OCI-LY3 (cell line): ENCODE results near the gene FES.

Experiments
- H2AFZ ChIP-seq: fragments of 200-600, 300-600 bp; shearing (Covaris generic); 2 replicates; pipeline ENCODE4 v1.6.0; 2014; ENCODE audit warnings: antibody characterized with exemption, low read depth, low read length
- H3K27ac ChIP-seq: fragments of 200-600, 300-600 bp; sonication (generic); 2 replicates; pipeline ENCODE4 v1.5.1; 2014; ENCODE audit warnings: mild to moderate bottlenecking, low read length, moderate library complexity, mixed read lengths
- H3K27me3 ChIP-seq: fragments of 200-600, 300-600 bp; sonication (generic); 2 replicates; pipeline ENCODE4 v1.6.1; 2014; ENCODE audit warnings: low read depth, low read length, mixed read lengths
- H3K36me3 ChIP-seq: fragments of 200-600, 300-600 bp; sonication (generic); replicated peaks from 2 replicates; pipeline ENCODE3; 2014; ENCODE audit warnings: low read depth, low read length, mixed read lengths
- H3K4me1 ChIP-seq: fragments of 300-600, 200-600 bp; sonication (generic); 2 replicates; pipeline ENCODE4 v1.6.1; 2014; ENCODE audit warnings: low read length, mixed read lengths
- H3K4me2 ChIP-seq: fragments of 200-600, 300-600 bp; sonication (generic); 2 replicates; pipeline ENCODE4 v1.6.1; 2014; ENCODE audit warnings: low read length, mixed read lengths
- H3K4me3 ChIP-seq: fragments of 300-600, 200-600 bp; sonication (generic); 2 replicates; pipeline ENCODE4 v1.5.1; 2014; ENCODE audit warnings: antibody characterized with exemption, mild to moderate bottlenecking, low read length, moderate library complexity
- H3K79me2 ChIP-seq: fragments of 300-600, 200-600 bp; shearing (Covaris generic); 2 replicates; pipeline ENCODE4 v1.6.1; 2014; ENCODE audit warnings: mild to moderate bottlenecking, low read length, mixed read lengths
- H3K9ac ChIP-seq: fragments of 300-600, 200-600 bp; shearing (Covaris generic); 2 replicates; pipeline ENCODE4 v1.6.0; 2014; ENCODE audit warnings: mild to moderate bottlenecking, low read length, moderate library complexity
- H3K9me3 ChIP-seq: fragments of 200-600, 300-600 bp; shearing (Covaris generic); 2 replicates; pipeline ENCODE4 v1.6.1; 2014; ENCODE audit warnings: low read length, mixed read lengths; ENCODE audit not compliant: insufficient read depth
- H4K20me1 ChIP-seq: fragments of 200-600, 300-600 bp; sonication (generic); 2 replicates; pipeline ENCODE4 v1.6.1; 2016; ENCODE audit warnings: low read length, mixed read lengths; ENCODE audit not compliant: insufficient read depth
- EZH2phosphoT487 ChIP-seq: fragments of 200-600 bp; shearing (Covaris generic); IDR thresholded peaks from 2 replicates; pipeline ENCODE4 v1.6.1; 2018; ENCODE audit warnings: antibody characterized with exemption, mixed run types, low read depth
- TF ChIP-seq, protein P1 (sequence below): fragments of 200-600, 300-600 bp; sonication (generic); IDR thresholded peaks from 2 replicates; pipeline ENCODE4 v1.5.1; 2014; ENCODE audit warnings: antibody characterized with exemption, low read length, low read depth

The FES gene

DNA sequence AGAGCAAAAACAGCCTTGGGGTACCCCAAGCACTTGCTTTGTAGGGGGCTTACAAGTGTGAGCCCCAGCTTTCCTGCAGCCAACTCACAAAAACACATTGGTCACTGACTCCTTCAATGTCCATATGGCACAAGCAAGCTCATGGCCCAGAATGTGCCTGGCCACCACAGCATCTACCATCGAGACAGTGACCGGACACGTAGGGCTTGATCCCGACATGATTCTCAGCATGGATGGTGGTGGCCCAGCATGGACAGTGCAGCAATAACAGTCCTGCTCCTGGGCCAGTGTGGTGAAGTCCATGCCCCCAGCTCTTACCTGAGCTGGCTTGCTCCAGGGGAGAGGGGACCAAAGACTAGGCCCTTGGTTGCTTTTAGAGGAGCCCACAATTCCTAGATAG lies 56.7 kb downstream of the FES start:
- H3K79me2 ChIP-seq: peaks cover 3% of the 10 kb centered on the region
- H3K27me3 ChIP-seq: no peaks in the 10 kb centered on the region
- H3K27ac ChIP-seq: no peak overlapping the region
- no peak overlapping the region for H3K4me2 ChIP-seq
- H4K20me1 ChIP-seq: peaks cover 3% of the 10 kb centered on the region; the same call in 1 of the 2 replicates
- no peak overlapping the region for H3K9ac ChIP-seq
- TF ChIP-seq, protein P1, sequence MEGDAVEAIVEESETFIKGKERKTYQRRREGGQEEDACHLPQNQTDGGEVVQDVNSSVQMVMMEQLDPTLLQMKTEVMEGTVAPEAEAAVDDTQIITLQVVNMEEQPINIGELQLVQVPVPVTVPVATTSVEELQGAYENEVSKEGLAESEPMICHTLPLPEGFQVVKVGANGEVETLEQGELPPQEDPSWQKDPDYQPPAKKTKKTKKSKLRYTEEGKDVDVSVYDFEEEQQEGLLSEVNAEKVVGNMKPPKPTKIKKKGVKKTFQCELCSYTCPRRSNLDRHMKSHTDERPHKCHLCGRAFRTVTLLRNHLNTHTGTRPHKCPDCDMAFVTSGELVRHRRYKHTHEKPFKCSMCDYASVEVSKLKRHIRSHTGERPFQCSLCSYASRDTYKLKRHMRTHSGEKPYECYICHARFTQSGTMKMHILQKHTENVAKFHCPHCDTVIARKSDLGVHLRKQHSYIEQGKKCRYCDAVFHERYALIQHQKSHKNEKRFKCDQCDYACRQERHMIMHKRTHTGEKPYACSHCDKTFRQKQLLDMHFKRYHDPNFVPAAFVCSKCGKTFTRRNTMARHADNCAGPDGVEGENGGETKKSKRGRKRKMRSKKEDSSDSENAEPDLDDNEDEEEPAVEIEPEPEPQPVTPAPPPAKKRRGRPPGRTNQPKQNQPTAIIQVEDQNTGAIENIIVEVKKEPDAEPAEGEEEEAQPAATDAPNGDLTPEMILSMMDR: no peak
- TF ChIP-seq EZH2phosphoT487: no peak
- no peak overlapping the region for H3K4me3 ChIP-seq
- H2AFZ ChIP-seq: no peak overlapping the region
- peaks cover 51% of the 10 kb centered on the region for H3K36me3 ChIP-seq
- H3K9me3 ChIP-seq: no peaks in the 10 kb centered on the region
- peaks cover 3% of the 10 kb centered on the region for H3K4me1 ChIP-seq

DNA sequence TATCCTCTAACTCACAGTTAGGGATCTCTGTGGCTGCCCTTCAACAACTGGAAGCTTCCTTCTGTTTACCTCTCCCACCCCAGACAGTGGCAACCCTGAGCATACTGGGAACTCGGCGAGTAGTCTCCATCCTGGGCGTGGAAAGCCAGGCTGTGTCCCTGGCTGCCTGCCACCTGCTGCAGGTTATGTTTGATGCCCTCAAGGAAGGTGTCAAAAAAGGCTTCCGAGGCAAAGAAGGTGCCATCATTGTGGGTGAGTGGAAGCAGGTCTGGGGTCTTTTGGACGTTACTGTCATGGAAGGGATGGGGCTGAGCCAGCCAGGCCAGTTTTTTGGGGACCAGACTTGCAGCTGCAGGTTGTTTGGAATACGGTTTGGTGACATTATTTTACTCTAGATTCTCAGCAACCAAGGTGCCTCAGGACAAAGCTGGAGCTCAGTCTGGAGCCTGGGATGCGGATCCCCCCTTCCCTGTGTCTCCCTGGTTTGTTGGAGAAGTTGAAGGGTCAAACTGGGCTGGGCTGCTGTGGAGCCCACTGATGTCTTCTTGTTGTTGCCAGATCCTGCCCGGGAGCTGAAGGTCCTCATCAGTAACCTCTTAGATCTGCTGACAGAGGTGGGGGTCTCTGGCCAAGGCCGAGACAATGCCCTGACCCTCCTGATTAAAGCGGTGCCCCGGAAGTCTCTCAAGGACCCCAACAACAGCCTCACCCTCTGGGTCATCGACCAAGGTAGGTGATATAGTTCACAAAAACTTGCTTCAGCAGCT lies 58.2 kb downstream of the FES start:
- Histone ChIP-seq H3K4me2 (no peak overlapping the region), H3K27me3 (no peaks in the 10 kb centered on the region), H3K4me1 (no peaks in the 10 kb centered on the region), H4K20me1 (no peaks in the 10 kb centered on the region), H3K27ac (no peak overlapping the region), H3K36me3 (peaks cover 61% of the 10 kb centered on the region), H2AFZ (no peak overlapping the region), H3K79me2 (no peaks in the 10 kb centered on the region), H3K4me3 (no peak overlapping the region), H3K9me3 (no peaks in the 10 kb centered on the region), H3K9ac (no peak overlapping the region)
- no peak for TF ChIP-seq EZH2phosphoT487
- TF ChIP-seq, protein P1: no peak

DNA sequence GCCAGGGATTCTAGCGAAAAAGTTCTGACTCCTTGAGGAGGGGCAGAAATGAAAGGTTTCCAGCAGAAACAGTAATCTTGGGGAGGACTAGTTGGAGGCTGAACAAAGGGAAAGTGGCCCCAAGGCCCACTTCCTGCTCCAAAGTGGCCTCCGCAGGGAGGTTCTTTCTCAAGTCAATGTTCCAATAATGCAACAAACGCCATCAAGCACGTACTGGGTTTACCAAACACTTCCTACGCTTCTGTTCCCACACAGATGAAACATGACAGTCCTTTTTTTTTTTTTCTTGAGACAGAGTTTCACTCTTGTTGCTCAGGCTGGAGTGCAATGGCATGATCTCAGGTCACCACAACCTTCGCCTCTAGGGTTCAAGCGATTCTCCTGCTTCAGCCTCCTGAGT lies 60.8 kb downstream of the FES start:
- Histone ChIP-seq H3K9me3 (no peaks in the 10 kb centered on the region), H3K79me2 (no peaks in the 10 kb centered on the region), H3K36me3 (peaks cover 61% of the 10 kb centered on the region), H3K4me2 (no peak overlapping the region), H2AFZ (no peak overlapping the region), H3K4me3 (no peak overlapping the region), H3K4me1 (no peaks in the 10 kb centered on the region), H3K9ac (no peak overlapping the region), H4K20me1 (no peaks in the 10 kb centered on the region), H3K27ac (no peak overlapping the region), H3K27me3 (no peaks in the 10 kb centered on the region)
- TF ChIP-seq EZH2phosphoT487: no peak
- TF ChIP-seq, protein P1: no peak
